GM23338 (cell line): ENCODE measurements around the gene SCO2.

Source experiments
- CREB1 ChIP-seq: fragments of 250-450 bp; sonication (Bioruptor Pico); IDR thresholded peaks from 2 replicates; pipeline ENCODE4 v1.5.0; 2020; ENCODE audit warnings: low read depth, mild to moderate bottlenecking, moderate library complexity
- EZH2 ChIP-seq: fragments of 200-600 bp; sonication (generic); IDR thresholded peaks from one replicate; pipeline ENCODE4 v1.8.0; 2017; ENCODE audit warnings: antibody characterized with exemption, mild to moderate bottlenecking, low read depth; ENCODE audit not compliant: unreplicated experiment
- EZH2phosphoT487 ChIP-seq: fragments of 200-600 bp; sonication (generic); IDR thresholded peaks from one replicate; pipeline ENCODE4 v1.8.1; 2018; ENCODE audit warnings: antibody characterized with exemption; ENCODE audit not compliant: unreplicated experiment
- JUNB ChIP-seq: IDR thresholded peaks from one replicate; pipeline ENCODE4 v1.6.1; 2016; ENCODE audit warnings: antibody characterized with exemption; ENCODE audit not compliant: unreplicated experiment
- NANOG ChIP-seq: IDR thresholded peaks from 2 replicates; pipeline ENCODE4 v1.6.1; 2016; ENCODE audit warnings: antibody characterized with exemption, borderline replicate concordance
- POLR2AphosphoS5 ChIP-seq: IDR thresholded peaks from 2 replicates; pipeline ENCODE4 v1.6.1; 2016; ENCODE audit warnings: antibody characterized with exemption, low read depth
- TF ChIP-seq, protein P1 (sequence below), 2 experiments: fragments of 200-600 bp in 1 of 2; sonication (generic) in 1 of 2; conservative IDR thresholded peaks; 2 replicates each; pipeline versions ENCODE4 v1.5.1 to v1.6.1; 2016 to 2017; ENCODE audit warnings: antibody characterized with exemption in 2 of 2, low read depth in 2 of 2, mild to moderate bottlenecking in 2 of 2, moderate library complexity in 1 of 2
- TF ChIP-seq, protein P2 (sequence below): IDR thresholded peaks from 2 replicates; pipeline ENCODE4 v1.6.1; 2016; ENCODE audit warnings: antibody characterized with exemption
- TF ChIP-seq, protein P3 (sequence below): IDR thresholded peaks from one replicate; pipeline ENCODE4 v1.6.1; 2018; ENCODE audit warnings: antibody characterized with exemption; ENCODE audit not compliant: unreplicated experiment

DNA sequence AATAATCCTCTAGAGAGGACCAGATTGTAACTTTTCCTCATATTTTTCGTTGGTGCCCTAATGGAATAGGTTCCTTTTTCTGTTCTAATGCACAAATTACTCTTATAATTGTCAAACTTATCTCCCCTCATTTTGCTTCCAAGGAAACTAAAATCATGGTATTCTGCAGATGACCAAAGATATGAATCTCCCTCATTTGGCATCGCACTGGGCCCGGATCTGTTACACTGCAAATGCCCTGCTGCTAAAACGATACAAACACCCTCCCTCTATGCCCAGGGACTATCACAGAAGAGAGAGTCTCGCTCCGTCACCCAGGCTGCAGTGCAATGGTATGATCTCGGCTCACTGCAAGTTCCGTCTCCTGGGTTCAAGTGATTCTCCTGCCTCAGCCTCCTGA lies 27.9 kb upstream of the SCO2 start:
- TF ChIP-seq, protein P1, sequence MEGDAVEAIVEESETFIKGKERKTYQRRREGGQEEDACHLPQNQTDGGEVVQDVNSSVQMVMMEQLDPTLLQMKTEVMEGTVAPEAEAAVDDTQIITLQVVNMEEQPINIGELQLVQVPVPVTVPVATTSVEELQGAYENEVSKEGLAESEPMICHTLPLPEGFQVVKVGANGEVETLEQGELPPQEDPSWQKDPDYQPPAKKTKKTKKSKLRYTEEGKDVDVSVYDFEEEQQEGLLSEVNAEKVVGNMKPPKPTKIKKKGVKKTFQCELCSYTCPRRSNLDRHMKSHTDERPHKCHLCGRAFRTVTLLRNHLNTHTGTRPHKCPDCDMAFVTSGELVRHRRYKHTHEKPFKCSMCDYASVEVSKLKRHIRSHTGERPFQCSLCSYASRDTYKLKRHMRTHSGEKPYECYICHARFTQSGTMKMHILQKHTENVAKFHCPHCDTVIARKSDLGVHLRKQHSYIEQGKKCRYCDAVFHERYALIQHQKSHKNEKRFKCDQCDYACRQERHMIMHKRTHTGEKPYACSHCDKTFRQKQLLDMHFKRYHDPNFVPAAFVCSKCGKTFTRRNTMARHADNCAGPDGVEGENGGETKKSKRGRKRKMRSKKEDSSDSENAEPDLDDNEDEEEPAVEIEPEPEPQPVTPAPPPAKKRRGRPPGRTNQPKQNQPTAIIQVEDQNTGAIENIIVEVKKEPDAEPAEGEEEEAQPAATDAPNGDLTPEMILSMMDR (conservative IDR thresholded peaks at IDR 0.05; ENCODE audit: low read depth in 2 of 2) = no peak
- no peak for TF ChIP-seq EZH2
- no peak for TF ChIP-seq POLR2AphosphoS5
- no peak for TF ChIP-seq CREB1
- TF ChIP-seq, protein P2, sequence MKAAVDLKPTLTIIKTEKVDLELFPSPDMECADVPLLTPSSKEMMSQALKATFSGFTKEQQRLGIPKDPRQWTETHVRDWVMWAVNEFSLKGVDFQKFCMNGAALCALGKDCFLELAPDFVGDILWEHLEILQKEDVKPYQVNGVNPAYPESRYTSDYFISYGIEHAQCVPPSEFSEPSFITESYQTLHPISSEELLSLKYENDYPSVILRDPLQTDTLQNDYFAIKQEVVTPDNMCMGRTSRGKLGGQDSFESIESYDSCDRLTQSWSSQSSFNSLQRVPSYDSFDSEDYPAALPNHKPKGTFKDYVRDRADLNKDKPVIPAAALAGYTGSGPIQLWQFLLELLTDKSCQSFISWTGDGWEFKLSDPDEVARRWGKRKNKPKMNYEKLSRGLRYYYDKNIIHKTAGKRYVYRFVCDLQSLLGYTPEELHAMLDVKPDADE = no peak
- TF ChIP-seq EZH2phosphoT487 = no peak
- TF ChIP-seq JUNB = no peak
- TF ChIP-seq NANOG = no peak
- TF ChIP-seq, protein P3, sequence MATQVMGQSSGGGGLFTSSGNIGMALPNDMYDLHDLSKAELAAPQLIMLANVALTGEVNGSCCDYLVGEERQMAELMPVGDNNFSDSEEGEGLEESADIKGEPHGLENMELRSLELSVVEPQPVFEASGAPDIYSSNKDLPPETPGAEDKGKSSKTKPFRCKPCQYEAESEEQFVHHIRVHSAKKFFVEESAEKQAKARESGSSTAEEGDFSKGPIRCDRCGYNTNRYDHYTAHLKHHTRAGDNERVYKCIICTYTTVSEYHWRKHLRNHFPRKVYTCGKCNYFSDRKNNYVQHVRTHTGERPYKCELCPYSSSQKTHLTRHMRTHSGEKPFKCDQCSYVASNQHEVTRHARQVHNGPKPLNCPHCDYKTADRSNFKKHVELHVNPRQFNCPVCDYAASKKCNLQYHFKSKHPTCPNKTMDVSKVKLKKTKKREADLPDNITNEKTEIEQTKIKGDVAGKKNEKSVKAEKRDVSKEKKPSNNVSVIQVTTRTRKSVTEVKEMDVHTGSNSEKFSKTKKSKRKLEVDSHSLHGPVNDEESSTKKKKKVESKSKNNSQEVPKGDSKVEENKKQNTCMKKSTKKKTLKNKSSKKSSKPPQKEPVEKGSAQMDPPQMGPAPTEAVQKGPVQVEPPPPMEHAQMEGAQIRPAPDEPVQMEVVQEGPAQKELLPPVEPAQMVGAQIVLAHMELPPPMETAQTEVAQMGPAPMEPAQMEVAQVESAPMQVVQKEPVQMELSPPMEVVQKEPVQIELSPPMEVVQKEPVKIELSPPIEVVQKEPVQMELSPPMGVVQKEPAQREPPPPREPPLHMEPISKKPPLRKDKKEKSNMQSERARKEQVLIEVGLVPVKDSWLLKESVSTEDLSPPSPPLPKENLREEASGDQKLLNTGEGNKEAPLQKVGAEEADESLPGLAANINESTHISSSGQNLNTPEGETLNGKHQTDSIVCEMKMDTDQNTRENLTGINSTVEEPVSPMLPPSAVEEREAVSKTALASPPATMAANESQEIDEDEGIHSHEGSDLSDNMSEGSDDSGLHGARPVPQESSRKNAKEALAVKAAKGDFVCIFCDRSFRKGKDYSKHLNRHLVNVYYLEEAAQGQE = no peak
